K562 (cell line): Measurements from ENCODE around the gene SSU72. TPM values are rescaled to one million over a fixed set of nuclear protein-coding genes. Genes with fewer than 3 reads are reported as not detected.
A peak's percentile ranks its signal among the peaks of the same experiment; 100 is the strongest.

Experiments used
- ARHGAP35 ChIP-seq: fragments of 450-650 bp; IDR thresholded peaks from 2 replicates; pipeline ENCODE4 v1.6.1; 2018; ENCODE audit not compliant: partially characterized antibody
- BHLHE40 ChIP-seq: IDR thresholded peaks from 2 replicates; pipeline ENCODE4 v1.6.1; 2011; ENCODE audit warnings: low read length, improper control_type of control experiment
- EZH2 ChIP-seq: IDR thresholded peaks from 2 replicates; pipeline ENCODE4 v1.6.1; 2012; ENCODE audit warnings: low read depth, mild to moderate bottlenecking, inconsistent platforms, low read length, borderline replicate concordance
- MAFF ChIP-seq: IDR thresholded peaks from 2 replicates; pipeline ENCODE4 v1.6.1; 2012; ENCODE audit warnings: low read length, improper control_type of control experiment
- MAFG ChIP-seq: fragments of 450-650 bp; conservative IDR thresholded peaks from 2 replicates; pipeline ENCODE4 v1.6.1; 2016; ENCODE audit warnings: missing genetic modification characterization, missing compliant biosample characterization
- MYC ChIP-seq, 2 experiments: fragments of 250-450 bp in 1 of 2; sonication (Bioruptor Pico) in 1 of 2; IDR thresholded peaks; 2 replicates each; pipeline versions ENCODE4 v1.5.1 to v1.6.1; 2012 to 2021; ENCODE audit warnings: low read depth in 2 of 2, borderline replicate concordance in 1 of 2, improper control_type of control experiment in 1 of 2, low read length in 1 of 2, mild to moderate bottlenecking in 1 of 2, moderate library complexity in 1 of 2
- PTRF ChIP-seq: fragments of 450-650 bp; IDR thresholded peaks from 2 replicates; pipeline ENCODE4 v1.6.1; 2016; ENCODE audit warnings: mild to moderate bottlenecking, missing genetic modification characterization, missing compliant biosample characterization
- TCF7 ChIP-seq: sonication (generic); IDR thresholded peaks from 2 replicates; pipeline ENCODE4 v1.6.1; 2016; ENCODE audit warnings: antibody characterized with exemption, borderline replicate concordance
- TGIF2 ChIP-seq: sonication (generic); formaldehyde crosslinking; IDR thresholded peaks from 2 replicates; pipeline ENCODE4 v1.8.1; 2022; ENCODE audit warnings: mild to moderate bottlenecking, missing genetic modification reagents, moderate library complexity
- ZNF717 ChIP-seq: fragments of 250-450 bp; sonication (Bioruptor Pico); IDR thresholded peaks from 2 replicates; pipeline ENCODE4 v1.5.0; 2021
- polyA plus RNA-seq, 8 experiments: library from polyadenylated mRNA; depleted of rRNA in 4 of 8; stranded (reverse) in 5 of 8; unstranded in 3 of 8; fragments of >200 nt; fragmentation: Nextera tagmentation in 2 of 8; fragmentation: Illumina TruSeq in 1 of 8; extraction: Ambion mirVana in 2 of 8; extraction: Trizol in 1 of 8; gene quantifications; 2 replicates each; pipeline versions ENCODE4 v1.2.1 to v1.2.3, GENCODE V29; 2011 to 2014; ENCODE audit warnings: inconsistent platforms in 1 of 8, missing spikeins in 1 of 8
- total RNA-seq, 7 experiments: library from RNA; depleted of rRNA in 6 of 7; stranded (reverse); fragments of >200 nt in 6 of 7; fragmentation: Illumina TruSeq in 2 of 7; extraction: Trizol in 2 of 7; gene quantifications; 2 replicates each; pipeline versions ENCODE4 v1.2.1 to v1.2.3, GENCODE V29; 2011 to 2021; ENCODE audit warnings: low replicate concordance in 1 of 7
- TF ChIP-seq, protein P1 (sequence below), 3 experiments: fragments of 200-800 bp in 1 of 3; fragments of 250-450 bp in 1 of 3; fragments of 450-650 bp in 1 of 3; sonication (Bioruptor Pico) in 1 of 3; sonication (Bioruptor generic) in 1 of 3; formaldehyde crosslinking in 1 of 3; IDR thresholded peaks; 2 replicates each; pipeline versions ENCODE4 v1.6.1 to v1.8.0; 2016 to 2022; ENCODE audit warnings: mild to moderate bottlenecking in 2 of 3, missing genetic modification characterization in 2 of 3, missing compliant biosample characterization in 1 of 3, moderate library complexity in 1 of 3
- TF ChIP-seq, protein P2 (sequence below): fragments of 200-800 bp; sonication (Bioruptor generic); IDR thresholded peaks from 2 replicates; pipeline ENCODE4 v1.6.1; 2017; ENCODE audit warnings: missing genetic modification characterization, missing compliant biosample characterization
- TF ChIP-seq, protein P3 (sequence below): fragments of 450-650 bp; formaldehyde crosslinking; IDR thresholded peaks from 2 replicates; pipeline ENCODE4 v1.4.0; 2020; ENCODE audit warnings: mild to moderate bottlenecking, mixed read lengths
- TF ChIP-seq, protein P4 (sequence below): fragments of 250-450 bp; sonication (Bioruptor Pico); IDR thresholded peaks from 2 replicates; pipeline ENCODE4 v1.8.0; 2021; ENCODE audit warnings: borderline replicate concordance, mild to moderate bottlenecking, moderate library complexity; ENCODE audit not compliant: poor library complexity, severe bottlenecking
- TF ChIP-seq, protein P5 (sequence below): fragments of 200-400 bp; formaldehyde crosslinking; IDR thresholded peaks from 2 replicates; pipeline ENCODE4 v1.6.1; 2017; ENCODE audit warnings: mild to moderate bottlenecking, low read depth, low read length, moderate library complexity

Gene SSU72
- total and polyA plus RNA-seq, 9 of the 15 experiments (the other 6 are each of a cell fraction or from before 2014, with no cell fraction given) = 70.8 to 201 (median 94.6) TPM

DNA sequence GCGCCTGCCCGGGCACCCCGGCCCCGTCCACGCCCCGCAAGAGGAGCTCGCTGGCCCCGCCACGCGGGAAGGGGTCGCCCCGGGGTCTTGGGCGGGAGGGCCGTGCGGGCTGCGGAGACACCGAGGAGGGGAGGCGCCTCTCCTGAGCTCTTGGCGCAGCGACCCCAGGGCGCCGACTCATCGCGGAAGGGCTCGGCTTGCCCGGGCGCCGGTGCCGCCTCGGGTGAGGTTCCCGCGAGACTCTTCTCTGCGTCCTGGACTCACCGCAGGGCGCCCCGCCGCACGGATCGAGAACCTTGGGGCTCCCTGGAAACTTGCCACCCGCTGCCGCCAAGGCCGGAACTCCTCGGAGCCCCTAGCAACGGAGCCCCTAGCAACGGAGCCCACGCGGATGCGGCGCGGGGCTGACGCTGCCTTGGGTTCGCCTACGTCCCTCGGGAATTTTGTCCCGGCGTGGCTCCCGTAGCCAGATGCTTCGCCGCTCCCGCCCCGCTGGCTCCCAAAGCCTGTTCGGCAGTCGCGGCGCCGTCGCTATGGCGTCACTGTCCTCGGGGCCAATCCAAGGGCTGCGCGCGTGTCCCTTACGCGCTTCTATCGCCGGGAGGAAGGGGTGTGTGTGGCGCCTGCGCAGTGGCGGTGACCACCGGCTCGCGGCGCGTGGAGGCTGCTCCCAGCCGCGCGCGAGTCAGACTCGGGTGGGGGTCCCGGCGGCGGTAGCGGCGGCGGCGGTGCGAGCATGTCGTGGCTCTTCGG lies 63.0 kb downstream of the SSU72 start, which contains the start of gene ATAD3A (continued):
- TF ChIP-seq, protein P1, sequence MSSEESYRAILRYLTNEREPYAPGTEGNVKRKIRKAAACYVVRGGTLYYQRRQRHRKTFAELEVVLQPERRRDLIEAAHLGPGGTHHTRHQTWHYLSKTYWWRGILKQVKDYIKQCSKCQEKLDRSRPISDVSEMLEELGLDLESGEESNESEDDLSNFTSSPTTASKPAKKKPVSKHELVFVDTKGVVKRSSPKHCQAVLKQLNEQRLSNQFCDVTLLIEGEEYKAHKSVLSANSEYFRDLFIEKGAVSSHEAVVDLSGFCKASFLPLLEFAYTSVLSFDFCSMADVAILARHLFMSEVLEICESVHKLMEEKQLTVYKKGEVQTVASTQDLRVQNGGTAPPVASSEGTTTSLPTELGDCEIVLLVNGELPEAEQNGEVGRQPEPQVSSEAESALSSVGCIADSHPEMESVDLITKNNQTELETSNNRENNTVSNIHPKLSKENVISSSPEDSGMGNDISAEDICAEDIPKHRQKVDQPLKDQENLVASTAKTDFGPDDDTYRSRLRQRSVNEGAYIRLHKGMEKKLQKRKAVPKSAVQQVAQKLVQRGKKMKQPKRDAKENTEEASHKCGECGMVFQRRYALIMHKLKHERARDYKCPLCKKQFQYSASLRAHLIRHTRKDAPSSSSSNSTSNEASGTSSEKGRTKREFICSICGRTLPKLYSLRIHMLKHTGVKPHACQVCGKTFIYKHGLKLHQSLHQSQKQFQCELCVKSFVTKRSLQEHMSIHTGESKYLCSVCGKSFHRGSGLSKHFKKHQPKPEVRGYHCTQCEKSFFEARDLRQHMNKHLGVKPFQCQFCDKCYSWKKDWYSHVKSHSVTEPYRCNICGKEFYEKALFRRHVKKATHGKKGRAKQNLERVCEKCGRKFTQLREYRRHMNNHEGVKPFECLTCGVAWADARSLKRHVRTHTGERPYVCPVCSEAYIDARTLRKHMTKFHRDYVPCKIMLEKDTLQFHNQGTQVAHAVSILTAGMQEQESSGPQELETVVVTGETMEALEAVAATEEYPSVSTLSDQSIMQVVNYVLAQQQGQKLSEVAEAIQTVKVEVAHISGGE (CRISPR knock-in tag; IDR thresholded peaks at IDR 0.05) = peak in 2 of 3 experiments; percentile 15 to 82; a peak in 2 of 6 replicates
- TF ChIP-seq BHLHE40 (peak; percentile 39; the same call in 1 of the 2 replicates), MAFF (no peak; the same call in 1 of the 2 replicates), EZH2 (no peak), MYC (IDR thresholded peaks at IDR 0.05; ENCODE audit: low read depth, low read length) (peak; percentile 87), MYC (CRISPR knock-in tag; IDR thresholded peaks at IDR 0.05; ENCODE audit: borderline replicate concordance, low read depth) (peak; percentile 82; the same call in 1 of the 2 replicates), ZNF717 (CRISPR knock-in tag) (no peak), TGIF2 (CRISPR knock-in tag) (peak; percentile 91), MAFG (tag) (no peak), ARHGAP35 (peak; percentile 88), TCF7 (no peak), PTRF (tag) (no peak)
- TF ChIP-seq, protein P2, sequence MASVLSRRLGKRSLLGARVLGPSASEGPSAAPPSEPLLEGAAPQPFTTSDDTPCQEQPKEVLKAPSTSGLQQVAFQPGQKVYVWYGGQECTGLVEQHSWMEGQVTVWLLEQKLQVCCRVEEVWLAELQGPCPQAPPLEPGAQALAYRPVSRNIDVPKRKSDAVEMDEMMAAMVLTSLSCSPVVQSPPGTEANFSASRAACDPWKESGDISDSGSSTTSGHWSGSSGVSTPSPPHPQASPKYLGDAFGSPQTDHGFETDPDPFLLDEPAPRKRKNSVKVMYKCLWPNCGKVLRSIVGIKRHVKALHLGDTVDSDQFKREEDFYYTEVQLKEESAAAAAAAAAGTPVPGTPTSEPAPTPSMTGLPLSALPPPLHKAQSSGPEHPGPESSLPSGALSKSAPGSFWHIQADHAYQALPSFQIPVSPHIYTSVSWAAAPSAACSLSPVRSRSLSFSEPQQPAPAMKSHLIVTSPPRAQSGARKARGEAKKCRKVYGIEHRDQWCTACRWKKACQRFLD (CRISPR knock-in tag) = 0 out of 2 replicates have a peak, but pooled peaks have one; percentile 19
- TF ChIP-seq, protein P3, sequence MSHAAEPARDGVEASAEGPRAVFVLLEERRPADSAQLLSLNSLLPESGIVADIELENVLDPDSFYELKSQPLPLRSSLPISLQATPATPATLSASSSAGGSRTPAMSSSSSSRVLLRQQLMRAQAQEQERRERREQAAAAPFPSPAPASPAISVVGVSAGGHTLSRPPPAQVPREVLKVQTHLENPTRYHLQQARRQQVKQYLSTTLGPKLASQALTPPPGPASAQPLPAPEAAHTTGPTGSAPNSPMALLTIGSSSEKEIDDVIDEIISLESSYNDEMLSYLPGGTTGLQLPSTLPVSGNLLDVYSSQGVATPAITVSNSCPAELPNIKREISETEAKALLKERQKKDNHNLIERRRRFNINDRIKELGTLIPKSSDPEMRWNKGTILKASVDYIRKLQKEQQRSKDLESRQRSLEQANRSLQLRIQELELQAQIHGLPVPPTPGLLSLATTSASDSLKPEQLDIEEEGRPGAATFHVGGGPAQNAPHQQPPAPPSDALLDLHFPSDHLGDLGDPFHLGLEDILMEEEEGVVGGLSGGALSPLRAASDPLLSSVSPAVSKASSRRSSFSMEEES (CRISPR knock-in tag) = no peak
- TF ChIP-seq, protein P4, sequence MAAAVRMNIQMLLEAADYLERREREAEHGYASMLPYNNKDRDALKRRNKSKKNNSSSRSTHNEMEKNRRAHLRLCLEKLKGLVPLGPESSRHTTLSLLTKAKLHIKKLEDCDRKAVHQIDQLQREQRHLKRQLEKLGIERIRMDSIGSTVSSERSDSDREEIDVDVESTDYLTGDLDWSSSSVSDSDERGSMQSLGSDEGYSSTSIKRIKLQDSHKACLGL (CRISPR knock-in tag) = peak; percentile 10
- TF ChIP-seq, protein P5, sequence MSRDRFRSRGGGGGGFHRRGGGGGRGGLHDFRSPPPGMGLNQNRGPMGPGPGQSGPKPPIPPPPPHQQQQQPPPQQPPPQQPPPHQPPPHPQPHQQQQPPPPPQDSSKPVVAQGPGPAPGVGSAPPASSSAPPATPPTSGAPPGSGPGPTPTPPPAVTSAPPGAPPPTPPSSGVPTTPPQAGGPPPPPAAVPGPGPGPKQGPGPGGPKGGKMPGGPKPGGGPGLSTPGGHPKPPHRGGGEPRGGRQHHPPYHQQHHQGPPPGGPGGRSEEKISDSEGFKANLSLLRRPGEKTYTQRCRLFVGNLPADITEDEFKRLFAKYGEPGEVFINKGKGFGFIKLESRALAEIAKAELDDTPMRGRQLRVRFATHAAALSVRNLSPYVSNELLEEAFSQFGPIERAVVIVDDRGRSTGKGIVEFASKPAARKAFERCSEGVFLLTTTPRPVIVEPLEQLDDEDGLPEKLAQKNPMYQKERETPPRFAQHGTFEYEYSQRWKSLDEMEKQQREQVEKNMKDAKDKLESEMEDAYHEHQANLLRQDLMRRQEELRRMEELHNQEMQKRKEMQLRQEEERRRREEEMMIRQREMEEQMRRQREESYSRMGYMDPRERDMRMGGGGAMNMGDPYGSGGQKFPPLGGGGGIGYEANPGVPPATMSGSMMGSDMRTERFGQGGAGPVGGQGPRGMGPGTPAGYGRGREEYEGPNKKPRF = no peak
